HepG2 (cell line): ENCODE measurements around the gene B3GNT7.

ENCODE experiments used
- TAF1 ChIP-seq: sonication (generic); formaldehyde crosslinking; IDR thresholded peaks from 2 replicates; pipeline ENCODE4 v1.4.0; 2020; ENCODE audit warnings: missing genetic modification reagents
- TF ChIP-seq, protein P1 (sequence below): IDR thresholded peaks from 2 replicates; pipeline ENCODE4 v1.6.1; 2016; ENCODE audit warnings: low read depth, borderline replicate concordance

DNA sequence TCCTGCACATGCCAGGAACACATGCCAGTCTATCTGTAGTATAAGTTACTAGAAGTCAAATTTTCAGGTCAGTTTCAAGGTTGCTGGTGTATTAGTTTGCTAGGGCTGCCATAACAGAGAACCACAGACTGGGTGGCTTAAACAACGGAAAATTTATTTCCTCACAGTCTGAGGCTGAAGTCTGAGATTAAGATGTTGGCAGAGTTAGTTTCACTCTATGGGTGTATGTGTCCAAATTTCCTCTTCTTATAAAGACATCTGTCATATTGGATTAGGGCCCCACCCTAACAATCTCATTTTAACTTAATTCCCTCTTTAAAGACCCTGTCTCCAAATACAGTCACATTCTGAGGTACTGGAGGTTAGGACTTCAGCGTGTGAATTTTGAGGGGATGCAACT lies 26.5 kb downstream of the B3GNT7 start:
- TF ChIP-seq, protein P1, sequence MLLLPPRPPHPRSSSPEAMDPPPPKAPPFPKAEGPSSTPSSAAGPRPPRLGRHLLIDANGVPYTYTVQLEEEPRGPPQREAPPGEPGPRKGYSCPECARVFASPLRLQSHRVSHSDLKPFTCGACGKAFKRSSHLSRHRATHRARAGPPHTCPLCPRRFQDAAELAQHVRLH (CRISPR knock-in tag) = no peak
- no peak for TF ChIP-seq TAF1 (CRISPR knock-in tag)
